Measurements from ENCODE around the gene DOCK4.
A peak's percentile ranks its signal among the peaks of the same experiment; 100 is the strongest.
"Not testable (repeated sequence)": the region's sequence is repeated elsewhere in the genome, so short reads cannot be mapped to it uniquely, and the experiment has no call there.

The DOCK4 gene, protein sequence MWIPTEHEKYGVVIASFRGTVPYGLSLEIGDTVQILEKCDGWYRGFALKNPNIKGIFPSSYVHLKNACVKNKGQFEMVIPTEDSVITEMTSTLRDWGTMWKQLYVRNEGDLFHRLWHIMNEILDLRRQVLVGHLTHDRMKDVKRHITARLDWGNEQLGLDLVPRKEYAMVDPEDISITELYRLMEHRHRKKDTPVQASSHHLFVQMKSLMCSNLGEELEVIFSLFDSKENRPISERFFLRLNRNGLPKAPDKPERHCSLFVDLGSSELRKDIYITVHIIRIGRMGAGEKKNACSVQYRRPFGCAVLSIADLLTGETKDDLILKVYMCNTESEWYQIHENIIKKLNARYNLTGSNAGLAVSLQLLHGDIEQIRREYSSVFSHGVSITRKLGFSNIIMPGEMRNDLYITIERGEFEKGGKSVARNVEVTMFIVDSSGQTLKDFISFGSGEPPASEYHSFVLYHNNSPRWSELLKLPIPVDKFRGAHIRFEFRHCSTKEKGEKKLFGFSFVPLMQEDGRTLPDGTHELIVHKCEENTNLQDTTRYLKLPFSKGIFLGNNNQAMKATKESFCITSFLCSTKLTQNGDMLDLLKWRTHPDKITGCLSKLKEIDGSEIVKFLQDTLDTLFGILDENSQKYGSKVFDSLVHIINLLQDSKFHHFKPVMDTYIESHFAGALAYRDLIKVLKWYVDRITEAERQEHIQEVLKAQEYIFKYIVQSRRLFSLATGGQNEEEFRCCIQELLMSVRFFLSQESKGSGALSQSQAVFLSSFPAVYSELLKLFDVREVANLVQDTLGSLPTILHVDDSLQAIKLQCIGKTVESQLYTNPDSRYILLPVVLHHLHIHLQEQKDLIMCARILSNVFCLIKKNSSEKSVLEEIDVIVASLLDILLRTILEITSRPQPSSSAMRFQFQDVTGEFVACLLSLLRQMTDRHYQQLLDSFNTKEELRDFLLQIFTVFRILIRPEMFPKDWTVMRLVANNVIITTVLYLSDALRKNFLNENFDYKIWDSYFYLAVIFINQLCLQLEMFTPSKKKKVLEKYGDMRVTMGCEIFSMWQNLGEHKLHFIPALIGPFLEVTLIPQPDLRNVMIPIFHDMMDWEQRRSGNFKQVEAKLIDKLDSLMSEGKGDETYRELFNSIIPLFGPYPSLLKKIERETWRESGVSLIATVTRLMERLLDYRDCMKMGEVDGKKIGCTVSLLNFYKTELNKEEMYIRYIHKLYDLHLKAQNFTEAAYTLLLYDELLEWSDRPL (N-terminal part only)

DNA sequence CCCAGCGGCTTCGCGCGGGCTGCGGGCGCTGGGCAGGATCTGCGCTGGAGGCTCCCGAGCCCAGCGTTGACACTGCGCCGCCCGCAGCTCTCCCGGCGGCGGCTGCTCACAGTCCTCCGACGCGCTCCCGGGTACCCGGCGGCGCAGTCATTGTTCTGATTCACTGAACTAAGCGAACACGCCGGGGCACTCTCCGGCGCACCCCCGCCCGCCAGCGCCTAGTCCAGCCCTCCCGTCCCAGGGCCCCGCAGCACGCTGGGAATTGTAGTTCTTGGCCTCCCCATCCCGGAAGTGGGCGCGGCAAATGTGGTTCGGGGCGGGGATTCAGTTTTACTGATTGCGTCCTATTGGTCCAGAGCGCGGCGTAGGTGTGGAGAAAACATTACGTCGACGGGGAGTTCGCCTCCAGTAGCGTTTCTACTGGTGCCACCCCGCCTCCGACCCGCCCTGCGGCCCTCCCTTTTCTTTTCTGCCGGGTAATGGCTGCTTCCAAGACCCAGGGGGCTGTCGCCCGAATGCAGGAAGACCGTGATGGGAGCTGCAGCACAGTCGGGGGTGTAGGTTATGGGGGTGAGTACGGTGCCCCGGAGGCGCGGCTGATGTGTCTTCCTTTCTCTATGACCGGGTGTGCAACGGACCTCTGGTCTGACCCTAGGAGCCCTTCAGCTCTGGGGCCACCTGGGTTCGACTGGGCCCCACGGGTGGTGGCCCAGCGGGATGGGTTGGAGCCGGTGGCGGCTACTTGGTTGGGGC, at the start of gene DOCK4, which contains the start of gene ZNF277:
DOCK4 (minus strand) TSS at position 162 of the 753 bp plus-strand sequence. CDS start 261 bp downstream, outside the sequence.
ZNF277 (plus strand) TSS at position 458 of the 753 bp plus-strand sequence; CDS start at position 480, 22 bp downstream.
- DNase-seq: peak; percentile 96

- no peak for DNase-seq
Measured at GRCh38 chr7:112255388-112255720, 49.2 kb upstream of the DOCK4 start.

DNA sequence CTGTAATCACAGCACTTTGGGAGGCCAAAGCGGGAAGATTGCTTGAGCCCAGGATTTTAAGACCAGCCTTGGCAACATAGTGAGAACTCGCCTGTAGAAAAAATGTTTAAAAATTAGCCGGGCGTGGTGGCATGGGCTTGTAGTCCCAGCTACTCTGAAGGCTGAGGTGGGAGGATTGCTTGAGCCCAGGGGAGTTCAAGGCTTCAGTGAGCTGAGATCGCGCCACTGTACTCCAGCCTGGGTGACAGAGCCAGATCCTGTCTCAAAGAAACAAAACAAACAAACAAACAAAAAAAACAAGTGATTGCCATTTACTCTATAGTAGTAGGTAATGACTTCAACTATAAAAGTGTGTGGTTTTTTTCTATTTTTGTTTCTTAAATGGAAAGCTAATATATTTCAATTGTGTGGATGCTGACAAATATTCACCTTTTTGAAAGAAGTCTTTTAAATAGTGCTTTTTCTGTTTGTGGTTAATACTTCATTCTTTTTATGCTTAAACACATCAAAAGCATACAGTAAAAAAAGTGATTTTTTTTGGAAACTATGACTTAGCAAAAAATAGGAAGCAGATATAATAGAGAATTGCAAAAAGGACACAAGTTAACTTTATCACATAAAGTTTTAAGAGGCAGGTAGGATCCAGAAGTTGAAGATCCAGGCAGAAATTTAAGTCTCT, 48.6 kb upstream of the DOCK4 start:
- no peak for DNase-seq

- no peak for DNase-seq
Measured at GRCh38 chr7:112254156-112254555, 48.0 kb upstream of the DOCK4 start.

- DNase-seq: no peak
Measured at GRCh38 chr7:112252691-112253090, 46.5 kb upstream of the DOCK4 start.

GRCh38 chr7:112252141-112252540, 45.9 kb upstream of the DOCK4 start:
- no peak for DNase-seq

DNA sequence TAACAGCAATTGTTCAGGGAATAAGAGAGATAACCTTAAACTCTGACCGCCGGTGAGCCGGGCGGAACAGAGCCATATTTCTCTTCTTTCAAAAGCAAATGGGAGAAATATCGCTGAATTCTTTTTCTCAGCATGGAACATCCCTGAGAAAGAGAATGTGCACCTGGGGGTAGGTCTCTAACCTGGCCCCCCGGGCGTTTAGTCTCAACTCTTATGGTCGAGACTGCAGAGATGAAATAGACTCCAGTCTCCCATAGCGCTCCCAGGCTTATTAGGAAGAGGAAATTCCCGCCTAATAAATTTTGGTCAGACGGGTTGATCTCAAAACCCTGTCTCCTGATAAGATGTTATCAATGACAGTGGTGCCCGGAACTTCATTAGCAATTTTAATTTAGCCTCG, 43.8 kb upstream of the DOCK4 start:
- not testable (repeated sequence) for DNase-seq

GRCh38 chr7:112248598-112248997, 42.4 kb upstream of the DOCK4 start:
- DNase-seq: no peak

GRCh38 chr7:112238852-112239610, 32.8 kb upstream of the DOCK4 start:
- DNase-seq: peak; percentile 53

DNA sequence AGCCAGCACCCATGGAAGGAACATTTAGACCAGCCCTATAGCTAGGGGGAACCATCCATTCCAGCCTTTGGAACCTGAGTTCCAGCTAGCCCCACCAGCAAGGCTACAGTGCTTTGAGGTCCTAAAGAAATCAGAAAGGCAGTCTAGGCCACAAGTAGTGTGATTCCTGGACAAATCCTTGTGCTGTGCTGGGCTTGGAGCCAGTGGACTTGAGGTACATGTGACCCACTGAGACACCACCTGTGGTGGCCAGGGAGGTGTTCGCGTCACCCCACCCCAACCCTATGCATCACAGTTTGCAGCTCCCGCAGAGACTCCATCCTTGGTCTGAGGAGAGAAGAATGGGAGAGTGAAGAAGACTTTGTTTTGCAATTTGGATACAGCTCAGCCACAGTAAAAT, 32.1 kb upstream of the DOCK4 start:
- no peak for DNase-seq

GRCh38 chr7:112236597-112236996, 30.4 kb upstream of the DOCK4 start:
- DNase-seq: no peak

DNA sequence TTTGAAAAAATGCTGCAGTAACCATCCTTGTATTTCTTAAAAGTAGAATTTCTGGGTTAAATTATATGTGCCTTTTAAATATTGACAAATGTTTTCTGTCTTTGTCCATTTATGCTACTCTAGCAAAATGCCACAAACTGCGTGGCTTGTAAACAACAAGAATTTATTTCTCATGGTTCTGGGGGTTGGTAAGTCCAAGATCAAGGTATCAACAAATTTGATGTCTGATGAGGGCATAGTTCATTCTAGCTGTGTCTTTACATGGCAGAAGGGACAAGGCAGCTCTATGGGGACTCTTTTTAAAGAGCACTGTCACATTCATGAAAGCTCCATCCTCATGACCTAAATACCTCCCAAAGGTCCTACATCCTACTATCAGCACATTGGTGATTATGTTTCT, 27.9 kb upstream of the DOCK4 start:
- no peak for DNase-seq

- DNase-seq: no peak
Measured at GRCh38 chr7:112233048-112233697, 27.0 kb upstream of the DOCK4 start.

DNA sequence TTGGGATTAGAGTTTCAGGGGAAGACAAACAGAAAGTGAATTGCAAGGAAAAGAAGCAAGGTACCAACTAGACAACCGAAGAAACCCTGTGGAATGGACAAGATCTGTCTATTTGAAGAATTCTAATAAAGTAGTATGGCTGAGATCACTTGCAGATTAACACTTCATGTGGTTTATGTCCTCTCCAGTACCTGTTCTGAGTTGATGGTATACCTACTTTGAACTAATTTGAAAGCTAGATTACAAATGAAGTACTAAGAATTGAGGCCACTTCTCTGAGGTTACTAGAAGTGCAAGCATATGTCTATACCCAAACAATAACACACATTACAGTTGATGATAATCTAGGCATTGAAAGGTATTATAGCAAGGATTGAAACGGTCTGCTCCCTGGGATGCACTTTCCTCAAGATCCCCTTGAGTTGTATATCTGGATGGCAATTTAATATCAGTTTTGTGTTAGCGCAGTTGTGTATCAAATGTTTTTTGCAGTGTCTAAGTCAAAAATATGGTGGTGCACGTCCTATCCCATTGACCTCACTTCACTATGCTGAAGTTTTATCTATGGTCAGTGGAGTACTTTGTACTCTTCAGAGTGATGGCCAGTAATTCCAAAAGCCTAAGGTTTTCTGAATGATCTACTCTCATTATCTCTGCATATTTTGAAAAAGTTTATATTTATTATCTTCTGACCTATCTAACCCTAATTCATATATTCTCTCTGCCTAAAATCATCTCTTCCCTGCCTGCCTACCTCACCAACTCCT, 26.2 kb upstream of the DOCK4 start:
- DNase-seq: no peak

DNA sequence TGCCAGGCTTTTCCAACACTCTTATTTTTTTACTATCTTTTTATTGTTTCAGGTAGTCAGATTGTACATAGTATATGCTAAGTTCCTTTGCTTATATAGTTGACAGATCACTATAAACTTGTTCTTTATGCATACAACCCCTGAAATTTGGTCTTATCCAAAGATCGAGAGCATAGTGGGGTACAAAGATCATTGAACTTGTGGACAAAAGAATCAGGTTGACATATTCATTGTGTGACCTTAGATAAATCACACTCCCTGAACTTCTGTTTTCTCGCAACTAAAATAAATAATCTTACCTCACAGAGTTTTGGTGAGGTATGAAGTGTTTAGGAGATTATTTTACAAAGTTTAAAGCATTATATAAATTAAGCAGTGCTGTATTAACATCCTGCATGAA, 22.4 kb upstream of the DOCK4 start:
- no peak for DNase-seq

DNA sequence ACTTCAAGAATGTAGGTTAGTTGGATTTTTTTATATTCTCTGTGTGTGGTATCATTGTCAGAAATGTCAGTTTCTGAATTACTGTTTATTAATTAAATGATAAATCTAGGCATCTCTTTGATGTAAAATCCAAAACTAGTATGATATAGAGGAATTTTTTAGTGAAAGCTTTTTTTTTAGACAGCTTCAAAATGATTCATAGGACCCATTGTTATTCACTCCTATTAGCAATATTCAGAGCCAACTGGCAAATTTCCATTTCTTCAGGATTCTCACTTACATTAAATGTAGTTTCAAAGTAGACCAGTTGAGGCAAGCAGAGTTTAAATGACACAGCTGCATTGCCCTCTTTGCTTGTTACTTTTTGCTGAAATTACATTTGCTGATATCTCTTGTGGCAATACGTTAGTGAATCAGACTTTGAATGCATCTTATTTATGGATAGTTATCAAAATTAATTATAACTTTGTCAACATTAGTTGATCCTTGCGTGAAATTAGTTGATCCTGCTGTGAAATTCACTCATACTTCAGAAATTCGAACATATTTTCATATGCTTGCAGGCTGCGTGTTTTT, 20.6 kb upstream of the DOCK4 start:
- DNase-seq: no peak

DNA sequence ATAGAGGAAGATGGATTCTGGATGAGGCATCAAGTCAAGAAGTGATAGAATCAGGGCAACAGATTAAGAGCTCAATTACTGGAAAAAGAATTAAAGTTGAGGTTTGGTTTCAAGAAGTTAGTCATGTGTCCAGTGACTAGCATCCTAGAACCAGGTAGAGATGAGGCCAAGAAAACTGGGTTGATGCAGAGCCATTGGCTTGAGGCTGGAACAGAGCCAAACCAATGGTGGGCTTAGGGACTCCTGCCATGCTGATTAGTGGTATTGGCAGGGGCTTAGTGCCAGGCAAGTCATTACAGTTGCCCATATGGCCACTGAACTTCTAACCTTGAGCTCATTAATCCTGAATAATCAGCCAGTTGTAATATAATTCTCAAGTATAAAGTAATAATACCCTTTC, 18.8 kb upstream of the DOCK4 start:
- no peak for DNase-seq

DNA sequence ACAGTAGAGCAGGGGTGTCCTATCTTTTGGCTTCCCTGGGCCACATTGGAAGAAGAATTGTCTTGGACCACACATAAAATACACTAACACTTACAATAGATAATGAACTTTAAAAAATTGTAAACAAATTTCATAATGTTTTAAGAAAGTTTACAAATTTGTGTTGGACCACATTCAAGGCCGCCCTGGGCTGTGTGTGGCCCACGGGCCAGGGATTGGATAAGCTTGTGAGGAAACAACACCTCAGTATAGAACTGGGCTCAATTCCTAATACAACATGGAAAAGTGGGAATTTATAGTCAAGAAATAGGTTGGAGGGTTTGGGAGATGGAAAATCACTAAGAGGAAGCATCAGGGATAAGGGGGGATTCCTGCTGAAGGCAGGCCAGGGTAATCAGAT, 18.0 kb upstream of the DOCK4 start:
- DNase-seq: no peak

DNA sequence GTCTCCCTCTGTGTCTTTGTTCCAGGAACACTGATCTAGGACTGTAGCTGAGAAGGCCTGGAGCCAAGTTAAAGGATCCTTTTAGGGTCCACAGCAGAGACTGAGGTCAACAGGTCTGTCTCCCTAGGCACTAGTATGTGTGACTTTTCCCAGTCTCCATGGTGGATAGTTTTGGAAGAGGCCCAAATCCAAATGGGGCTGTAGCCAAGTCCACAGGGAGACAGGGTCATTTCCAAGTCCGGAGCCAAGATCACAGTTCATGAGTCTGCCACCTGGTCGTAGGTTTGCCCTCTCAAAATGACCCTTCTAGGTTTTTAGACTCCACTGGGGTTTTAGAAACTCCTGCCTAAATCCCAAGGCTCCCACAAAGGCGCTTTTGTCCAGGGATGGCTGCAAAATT, 17.1 kb upstream of the DOCK4 start:
- DNase-seq: no peak
